GM19351 (cell line): Measurements from ENCODE around the gene PRKCE.

ENCODE experiments used
- ATAC-seq: cut with Tn5 transposase; IDR thresholded peaks from one replicate; pipeline ENCODE4 v1.9.1; 2021; ENCODE audit warnings: mild to moderate bottlenecking, moderate library complexity; ENCODE audit not compliant: unreplicated experiment

The PRKCE gene

DNA sequence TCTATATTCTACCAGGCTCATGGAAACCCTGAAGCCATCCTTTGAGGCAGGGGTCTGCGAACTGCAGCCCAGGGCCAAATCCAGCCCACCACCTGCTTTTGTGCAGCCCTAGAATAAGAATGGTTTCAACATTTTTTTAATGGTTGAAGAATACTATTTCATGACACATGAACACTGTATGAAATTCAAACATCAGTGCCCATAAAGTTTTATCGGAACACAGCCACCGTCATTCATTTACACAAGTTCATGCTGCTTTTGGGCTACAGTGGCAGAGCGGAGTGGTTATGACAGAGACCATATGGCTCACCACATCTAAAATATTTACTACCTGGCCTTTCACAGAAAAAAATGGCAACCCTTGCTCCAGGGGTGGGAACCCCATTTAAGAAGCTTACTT, 521.6 kb downstream of the PRKCE start:
- ATAC-seq, result no peak

DNA sequence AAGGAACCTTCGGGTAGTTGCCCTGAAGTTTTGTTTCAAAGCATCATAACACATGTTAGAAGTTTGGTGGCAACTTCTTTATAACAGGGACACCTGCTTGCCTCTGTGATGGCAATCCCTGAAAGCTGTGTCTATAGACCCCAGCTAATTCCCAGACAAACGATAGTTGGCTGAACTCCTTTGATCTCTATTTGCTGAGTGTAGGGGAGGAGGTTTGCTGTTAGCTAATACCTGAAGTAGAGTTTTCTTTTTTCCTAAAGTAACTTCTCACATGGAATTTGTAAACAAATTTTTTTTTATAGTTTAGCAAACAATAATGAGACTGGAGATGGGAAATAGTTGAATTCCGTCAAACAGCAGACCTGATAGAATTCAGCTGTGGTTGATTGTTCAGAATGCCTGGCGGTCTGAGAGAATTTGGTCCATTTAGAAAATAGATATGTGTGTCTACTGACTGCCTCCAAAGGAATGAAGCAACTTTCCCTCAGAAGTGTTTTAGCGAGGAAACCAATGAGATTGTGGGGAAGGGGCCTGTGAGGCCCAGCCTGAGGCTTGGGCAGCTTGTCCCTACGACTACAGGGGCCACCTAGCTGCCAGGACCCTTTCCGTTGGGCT, 522.3 kb downstream of the PRKCE start:
- no peak for ATAC-seq

DNA sequence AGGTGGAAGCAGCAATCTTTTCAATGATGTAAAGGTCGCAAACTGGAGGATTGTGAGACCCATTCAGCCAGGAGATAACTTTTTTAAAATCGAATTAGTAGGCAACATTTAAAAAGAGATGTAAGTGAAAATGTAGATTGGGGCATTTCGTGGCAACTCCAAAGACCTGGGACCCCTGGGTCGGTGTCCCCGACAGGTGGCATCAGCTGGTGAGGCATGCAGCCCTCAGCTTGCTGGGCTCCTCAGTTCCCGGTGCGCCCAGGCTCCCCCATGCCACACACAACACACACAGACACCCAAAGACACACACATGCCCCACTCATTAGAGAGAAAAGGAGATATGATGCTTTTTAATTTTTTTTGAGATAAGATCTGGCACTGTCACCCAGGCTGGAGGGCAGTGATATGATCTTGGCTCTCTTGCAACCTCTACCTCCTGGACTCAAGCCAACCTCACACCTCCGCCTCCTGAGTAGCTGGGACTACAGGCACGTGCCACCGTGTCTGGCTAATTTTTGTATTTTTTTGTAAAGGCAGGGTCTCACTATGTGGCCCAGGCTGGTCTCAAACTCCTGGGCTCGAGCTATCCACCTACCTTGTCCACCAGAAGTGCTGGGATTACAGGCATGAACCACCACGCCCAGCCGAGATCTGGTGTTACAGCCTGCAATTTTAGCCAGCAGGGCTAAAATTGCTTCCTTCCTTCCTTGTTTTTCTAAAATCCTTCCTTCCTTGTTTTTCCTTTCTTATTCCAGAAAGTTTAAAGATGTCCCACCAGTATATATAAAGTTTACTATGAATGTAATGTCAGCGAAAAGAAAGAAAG, 523.1 kb downstream of the PRKCE start:
- no peak for ATAC-seq

DNA sequence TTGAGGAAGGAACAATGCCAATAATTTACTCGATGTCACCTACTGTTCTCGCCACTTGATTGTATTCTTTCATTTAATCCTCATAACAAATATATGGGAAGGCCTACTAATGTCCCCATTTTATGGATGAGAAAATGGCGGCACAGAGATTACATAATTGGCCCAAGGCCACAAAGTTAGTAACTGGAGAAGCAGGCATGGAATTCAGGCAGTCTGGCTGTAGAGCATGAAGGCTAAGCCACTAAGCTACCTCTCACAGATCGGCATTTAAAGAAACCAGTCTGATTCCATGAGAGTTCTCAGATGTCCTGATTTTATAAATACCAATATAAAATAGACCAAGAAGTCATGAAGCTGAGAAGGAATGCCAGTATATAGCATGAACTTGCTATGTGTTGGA, 523.9 kb downstream of the PRKCE start:
- no peak for ATAC-seq

DNA sequence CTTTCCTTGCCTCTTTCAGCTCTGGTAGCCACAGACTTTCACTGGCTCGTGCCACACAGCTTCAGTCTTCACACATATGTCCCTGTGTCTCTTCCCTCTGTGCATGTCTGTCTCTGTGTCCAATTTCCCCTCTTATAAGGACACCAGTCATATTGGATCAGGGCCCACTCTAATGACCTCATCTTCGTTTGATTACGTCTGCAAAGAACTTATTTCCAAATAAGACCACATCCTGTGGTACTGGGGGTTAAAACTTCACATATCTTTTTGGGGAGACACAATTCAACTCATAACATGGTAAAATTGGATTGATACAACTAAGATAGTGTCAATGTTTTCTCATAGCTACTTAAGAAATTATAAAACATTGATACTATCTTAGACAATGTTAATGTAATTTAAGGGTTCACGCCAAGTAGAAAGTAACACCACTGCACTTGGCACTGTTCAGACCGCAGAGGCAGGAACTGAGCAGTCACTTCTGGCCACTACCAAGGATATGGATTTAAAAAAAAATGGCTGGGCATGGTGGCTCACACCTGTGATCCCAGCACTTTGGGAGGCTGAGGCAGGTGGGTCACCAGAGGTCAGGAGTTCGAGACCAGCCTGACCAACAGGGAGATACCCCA, 526.1 kb downstream of the PRKCE start:
- no peak for ATAC-seq

DNA sequence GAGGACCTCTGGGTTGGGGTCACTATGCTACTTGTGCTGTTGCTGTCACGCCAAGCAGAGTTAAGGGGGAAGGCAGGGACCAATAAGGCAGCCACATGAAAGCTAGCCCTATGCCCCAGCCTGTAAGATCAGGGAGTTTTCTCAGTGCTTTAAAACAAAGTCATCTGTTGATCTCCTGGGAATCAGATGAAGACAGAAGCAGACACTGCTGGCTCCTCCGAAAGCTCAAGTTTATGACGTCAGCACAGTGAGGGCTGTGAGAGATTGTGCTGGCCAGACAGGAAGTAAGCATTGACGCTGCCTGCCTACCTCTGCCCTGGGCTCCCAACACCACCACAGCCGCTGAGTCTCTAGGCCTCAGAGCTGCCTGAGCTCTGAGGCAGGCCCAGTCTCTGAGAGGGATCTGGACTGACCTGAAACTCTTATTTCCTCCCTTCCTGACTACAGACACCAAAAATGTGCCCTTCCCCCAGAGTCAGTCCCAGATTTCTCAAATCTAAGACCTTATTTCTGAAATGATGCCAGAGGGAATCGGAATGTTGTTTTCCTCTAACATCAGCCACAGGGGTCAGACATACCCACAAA, 527.7 kb downstream of the PRKCE start:
- ATAC-seq, result no peak

DNA sequence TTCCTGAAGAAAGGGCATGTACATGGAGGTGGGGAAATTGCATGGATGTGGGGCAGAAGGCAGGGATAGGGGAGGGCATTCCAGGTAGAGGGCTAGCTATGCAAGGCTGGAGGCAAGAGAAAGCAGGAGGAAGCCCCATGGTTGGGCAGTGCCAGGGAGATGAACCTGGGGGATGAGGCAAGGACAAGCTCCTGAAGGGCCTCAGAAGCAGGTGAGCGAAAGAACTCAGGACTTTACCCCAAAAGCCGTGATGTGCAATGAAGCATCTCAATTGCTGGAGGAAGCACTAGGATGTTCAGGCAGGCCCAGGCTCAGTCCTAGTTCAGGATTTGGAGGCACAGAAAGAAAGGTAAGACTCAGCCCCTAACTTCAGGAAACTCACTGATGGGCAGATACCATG, 528.7 kb downstream of the PRKCE start:
- no peak for ATAC-seq

DNA sequence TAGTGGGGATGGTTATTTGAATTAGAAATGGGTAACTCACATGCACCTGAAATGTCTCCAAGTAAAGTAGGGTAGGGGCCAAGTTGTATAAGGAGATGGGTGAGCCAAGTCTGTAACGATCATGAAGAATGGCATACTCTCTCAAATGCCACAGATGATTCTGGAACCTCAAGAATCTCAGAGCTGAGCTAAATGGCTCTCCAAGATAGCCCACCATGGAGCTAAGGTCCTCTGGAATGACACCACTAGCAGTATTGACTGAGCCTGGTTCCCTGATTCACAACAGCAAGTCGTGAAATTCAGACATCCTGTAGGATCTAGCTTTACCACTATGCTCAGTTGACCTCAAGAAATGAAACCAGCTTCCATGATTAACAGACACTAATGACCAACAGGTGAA, 529.8 kb downstream of the PRKCE start:
- no peak for ATAC-seq

DNA sequence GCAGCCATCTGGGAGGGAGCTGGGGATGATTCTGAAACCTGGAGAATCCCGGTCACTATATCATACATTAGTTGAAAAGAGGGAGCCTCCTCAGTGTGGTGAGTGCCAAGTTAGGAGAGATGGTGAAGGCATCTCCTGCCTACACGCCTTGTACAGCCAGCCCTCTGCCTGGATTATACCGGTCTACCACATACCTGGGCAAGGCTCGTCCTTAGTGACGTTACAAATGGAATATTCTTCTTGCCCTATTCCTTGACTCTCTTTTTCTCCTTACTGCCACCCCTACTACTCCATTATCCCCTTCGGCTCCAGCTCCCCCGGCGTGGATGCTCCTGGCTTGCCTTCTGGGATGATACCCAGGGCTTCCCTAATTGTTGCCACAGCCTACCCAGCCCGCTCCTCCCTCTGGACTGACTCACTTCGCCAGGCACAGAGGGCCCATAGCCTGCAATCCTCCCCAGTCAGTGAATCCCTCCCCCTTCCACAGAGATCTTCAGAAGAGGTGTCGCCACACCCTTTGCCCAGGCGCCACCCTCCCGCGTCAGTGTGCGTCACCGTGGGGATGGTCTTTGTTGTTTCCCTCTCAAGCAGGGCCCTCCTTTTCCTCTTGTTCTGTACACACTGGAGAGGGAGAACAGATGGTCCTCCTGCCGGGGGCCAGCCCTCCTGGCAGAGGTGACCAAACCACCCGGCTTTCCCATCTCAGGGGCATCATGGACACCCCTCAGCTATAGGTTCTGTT, 530.5 kb downstream of the PRKCE start:
- ATAC-seq, result no peak

DNA sequence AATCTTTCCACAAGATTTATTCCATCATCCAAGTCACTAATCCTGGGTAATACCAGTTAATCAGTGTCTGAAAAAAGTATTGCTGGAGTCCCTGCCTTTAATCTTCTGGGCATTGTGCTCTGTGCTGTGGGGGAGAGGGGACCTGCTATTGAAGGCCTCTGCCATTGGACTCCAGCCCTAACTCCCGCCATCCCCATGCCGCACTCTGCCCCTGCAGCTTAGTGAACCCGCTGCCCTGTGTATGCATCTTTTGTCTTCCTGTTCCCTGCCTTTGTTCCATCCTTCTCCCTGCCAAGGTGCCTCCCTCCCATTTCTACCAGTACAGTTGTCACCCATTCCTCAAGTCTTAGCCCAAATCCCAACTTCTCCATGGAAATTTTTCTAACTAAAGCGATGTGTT, 532.0 kb downstream of the PRKCE start:
- no peak for ATAC-seq

DNA sequence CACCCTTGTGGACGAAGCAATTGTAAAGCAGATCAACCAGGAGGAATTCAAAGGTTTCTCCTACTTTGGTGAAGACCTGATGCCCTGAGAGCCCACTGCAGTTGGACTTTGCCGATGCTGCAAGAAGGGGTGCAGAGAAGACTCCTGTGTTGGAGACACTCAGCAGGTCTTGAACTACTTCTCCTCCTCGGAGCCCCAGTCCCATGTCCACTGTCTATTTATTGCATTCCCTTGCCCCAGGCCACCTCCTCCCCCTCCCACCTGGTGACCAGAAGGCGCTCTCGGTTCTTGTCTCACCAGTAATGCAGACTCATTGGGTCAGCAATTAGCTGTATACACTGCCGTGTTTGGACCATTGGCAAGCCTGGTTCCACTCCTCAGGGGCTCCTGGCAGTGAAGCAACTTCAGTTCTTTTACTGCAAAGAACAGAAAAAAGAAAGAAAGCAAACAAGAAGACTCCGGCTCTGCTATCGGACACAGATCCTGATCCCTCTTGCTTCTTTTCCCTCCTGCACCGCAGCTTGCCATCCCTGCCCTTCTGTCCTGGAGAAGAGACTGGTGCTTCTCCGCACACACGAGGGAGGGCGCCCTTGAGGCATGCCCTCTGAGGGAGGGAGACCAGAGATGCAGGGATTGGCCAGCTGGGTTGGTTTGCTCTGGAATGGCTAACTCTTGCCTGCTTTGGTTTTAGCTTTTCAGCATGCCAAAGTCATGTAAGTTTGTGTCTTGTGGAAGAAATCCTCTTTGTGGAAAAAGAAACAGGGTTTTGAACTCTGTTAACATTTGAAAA, 533.5 kb downstream of the PRKCE start:
- ATAC-seq, result no peak

DNA sequence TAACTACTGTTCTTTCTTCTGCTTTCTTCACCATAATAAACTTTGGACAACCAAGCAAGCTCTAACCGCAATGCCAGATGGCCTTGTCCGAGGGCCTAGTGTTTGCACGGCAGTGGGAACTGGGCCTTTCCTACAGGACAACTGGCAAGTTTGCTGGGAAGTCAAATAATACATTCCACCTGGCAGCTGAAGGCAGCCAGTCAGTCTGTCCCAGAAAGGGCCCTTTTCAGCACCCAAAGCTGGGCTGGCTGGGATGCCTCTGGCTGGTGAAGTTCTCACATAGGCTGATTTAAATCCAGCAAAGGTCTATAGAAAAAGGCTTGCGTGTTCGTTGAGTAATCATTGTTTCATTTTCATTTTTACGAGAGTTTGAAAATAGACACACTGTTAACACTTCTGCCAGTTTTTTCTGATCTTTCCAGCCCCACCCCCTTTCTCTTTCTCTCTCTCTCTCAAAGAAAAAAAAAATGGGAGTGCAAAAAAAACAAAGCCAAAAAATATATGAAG, 535.7 kb downstream of the PRKCE start:
- peak; percentile 94 for ATAC-seq

DNA sequence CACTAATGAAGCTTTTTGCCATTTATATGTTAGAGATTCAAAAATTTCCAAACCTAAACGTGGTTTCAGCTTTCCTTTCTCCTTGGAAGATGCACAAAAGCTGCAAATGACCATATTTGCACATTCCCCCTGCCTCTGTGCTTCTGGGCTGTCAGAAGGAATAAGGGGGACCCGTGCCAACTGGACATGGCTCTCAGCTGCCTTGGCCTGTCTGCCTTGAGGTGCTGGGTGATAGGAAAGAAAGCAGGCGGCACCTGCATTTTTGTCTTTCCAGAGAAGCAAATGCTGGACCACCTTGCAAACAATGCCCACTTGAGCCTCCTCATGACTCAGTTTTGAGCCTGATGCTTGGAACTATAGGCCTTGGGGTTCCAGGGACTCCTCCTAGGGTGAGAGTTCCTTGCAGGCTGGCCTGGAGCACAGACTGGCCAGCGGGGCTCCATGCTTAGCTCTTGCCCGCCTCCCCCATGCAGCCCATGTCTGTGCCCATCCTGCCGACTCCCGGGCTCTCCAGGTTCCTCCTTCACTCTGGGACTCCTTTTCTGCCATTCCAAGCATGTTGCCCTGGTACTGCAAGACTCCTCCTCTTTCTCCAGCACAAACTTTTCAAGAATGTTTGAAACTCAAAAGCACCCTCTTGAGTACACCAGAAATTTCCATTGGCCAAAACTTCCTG, 536.7 kb downstream of the PRKCE start:
- ATAC-seq, result no peak

DNA sequence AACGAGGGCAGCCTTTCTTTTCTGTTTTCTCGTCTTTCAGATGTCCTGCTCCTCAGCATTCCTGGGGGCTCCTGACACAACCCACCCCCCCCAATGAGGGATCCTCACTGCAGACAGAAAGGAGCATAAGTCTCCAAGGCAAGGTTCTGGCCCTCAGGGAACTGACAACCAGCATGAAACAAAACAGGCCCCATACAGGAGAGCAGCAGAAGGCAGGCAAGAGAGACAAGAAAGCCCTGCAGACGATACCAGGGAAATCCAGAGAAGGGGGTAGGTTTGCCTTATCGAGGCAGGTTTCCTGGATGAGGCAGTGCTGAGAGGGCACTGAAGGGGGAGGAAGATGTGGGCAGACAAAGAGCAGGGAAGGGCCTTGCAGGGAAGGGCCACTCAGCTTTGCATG, 541.9 kb downstream of the PRKCE start:
- no peak for ATAC-seq

DNA sequence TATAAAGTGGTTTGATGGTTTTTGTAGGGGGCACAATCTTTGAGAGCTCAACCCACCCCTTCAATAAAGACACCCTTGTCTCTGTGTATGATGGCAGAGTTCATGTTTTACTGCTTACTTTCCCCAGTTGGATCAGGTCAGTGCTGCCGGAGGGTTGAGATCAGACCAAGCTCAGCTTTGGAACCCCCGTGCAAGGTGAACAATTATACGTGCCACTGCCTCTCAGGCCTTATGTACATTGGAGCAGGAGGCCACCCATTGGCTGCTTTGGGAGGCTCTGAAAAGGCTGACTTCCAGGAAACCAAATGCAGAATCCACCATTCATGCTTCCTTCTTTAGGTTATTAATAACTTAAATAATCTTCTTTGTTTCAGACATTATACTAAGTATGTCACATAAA, 542.4 kb downstream of the PRKCE start:
- no peak for ATAC-seq

DNA sequence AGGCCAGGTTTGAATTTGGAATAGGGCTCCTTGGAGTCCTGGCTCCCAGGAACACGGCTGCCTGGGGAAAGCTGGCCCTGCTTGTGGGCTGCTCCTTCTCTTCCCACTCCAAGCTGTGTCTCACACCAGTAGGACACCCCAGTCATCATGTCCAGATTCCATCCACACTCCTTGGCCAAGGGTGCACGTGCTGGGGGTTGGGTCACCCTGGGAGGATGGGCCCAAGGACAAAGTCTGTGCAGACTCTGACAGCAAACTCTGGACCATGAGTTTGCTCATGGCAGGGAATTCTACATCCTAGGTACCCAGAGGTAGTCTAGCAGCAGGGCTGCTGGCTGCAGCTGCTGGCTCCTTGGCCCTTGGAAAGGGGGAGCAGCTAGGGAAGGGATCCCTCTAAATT, 543.4 kb downstream of the PRKCE start:
- no peak for ATAC-seq

DNA sequence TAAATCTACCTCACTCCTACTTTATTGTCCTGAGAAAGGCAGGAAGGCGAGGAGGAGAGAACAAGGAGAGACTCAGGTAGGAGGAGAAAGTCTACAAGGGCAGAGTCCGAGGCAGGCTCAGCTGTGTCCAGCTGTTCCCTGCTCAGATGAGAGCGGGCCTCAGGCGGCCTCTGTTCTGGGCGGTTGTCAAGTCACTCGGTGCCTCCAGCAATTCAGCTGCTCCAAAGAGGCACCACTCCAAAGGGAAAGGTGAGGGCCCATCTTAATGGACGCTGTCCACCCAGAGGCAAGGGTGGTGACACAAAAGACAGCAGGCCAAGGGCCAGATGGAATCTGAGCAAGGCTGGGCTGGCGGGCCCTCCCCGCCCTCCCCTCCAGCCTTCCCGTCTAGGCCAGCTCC, 544.3 kb downstream of the PRKCE start:
- no peak for ATAC-seq

DNA sequence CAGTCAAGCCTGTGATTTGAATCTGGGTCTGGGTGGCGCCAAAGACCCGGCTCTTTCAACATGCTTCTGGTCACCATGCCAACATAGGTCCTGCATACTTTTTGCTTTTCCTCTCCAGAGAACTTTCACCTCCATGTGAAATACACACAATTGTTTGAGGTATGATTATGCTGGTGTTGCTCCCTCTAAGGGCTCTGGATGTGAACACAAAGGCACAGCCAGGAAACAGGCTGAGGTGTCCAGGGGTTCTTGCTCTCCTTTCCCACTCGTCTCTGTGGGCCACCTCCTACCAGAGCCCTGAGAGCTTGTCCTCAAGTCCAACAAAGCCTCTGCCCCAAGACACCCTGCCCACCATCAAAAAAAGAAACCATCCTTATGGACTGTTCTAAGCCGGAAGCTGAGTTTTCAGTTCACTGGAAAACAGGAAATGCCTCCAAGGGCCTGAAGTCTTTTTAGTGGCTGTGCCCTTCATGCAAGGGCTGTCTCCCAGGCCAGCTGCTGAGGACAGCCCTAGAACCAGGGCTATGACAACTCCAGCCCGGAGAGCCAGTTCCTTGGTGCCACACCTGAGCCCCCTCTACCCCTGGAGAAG, 545.5 kb downstream of the PRKCE start:
- ATAC-seq, result no peak

DNA sequence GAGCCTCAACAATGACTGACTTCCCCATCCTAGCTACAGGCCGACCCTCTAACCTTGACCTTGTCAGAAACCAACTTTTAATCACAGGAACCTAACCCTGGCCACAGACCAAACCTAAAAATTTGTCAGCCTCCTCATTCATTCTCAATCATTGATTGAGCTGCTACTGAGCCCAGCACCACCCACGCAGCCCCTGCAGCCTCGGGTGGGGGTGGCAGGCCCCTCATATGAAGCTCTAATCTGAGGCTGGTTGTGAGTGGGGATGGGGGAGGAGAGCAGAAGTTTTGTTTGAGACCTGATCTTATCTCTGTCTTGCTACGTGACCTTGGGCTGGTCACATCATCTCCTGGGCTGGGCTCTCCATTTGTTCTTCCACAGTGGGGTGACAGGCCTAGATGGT, 546.2 kb downstream of the PRKCE start:
- no peak for ATAC-seq
